ENCODE measurements around the gene PDE10A. TPM values are rescaled to one million over a fixed set of nuclear protein-coding genes. Genes with fewer than 3 reads are reported as not detected.

The PDE10A gene
- total and polyA plus RNA-seq, 2 of the 4 experiments (the other 2 are of a cell fraction) = 3.4 to 12.4 TPM

- BruUV-seq (replicated peaks) = no TSS peak
- no CpG with 5 or more reads among the region's 11 CpGs for WGBS, 2 experiments (ENCODE audit: extremely low coverage in 2 of 2, insufficient read length in 1 of 2)
- H3K36me3 ChIP-seq (ENCODE audit: control insufficient read depth, insufficient read depth, low read length) = no peaks in the 10 kb centered on the region
- dilution Hi-C loops (cut with HindIII; ENCODE audit: low sequenced_read_pairs, unreplicated experiment) = no loop called here
- POLR2A ChIA-PET (ENCODE audit: unreplicated experiment) = no interaction called here
- H2BK20ac ChIP-seq (ENCODE audit: low read depth, low read length) = peak overlapping the region; percentile 56; the same call in 1 of the 2 replicates
- peak overlapping the region; percentile 3 for H2AFZ ChIP-seq (replicated peaks; ENCODE audit: low read length, poor library complexity)
- in situ Hi-C loops (cut with MboI; ENCODE audit: low sequenced_read_pairs) = no loop called here
- H2BK120ac ChIP-seq (ENCODE audit: low read depth, low read length) = peak overlapping the region; percentile 67
- peak overlapping the region; percentile 65; the same call in 1 of the 2 replicates for H2AK5ac ChIP-seq (ENCODE audit: low read depth, low read length)
- ATAC-seq (ENCODE audit: low read depth) (peak; percentile 4; the same call in 1 of the 2 replicates), DNase-seq (no peak)
- no peak overlapping the region for H3K27ac ChIP-seq (ENCODE audit: insufficient read depth, low read length)
- peak overlapping the region; percentile 43; the same call in 1 of the 2 replicates for H3K14ac ChIP-seq (replicated peaks; ENCODE audit: low read depth, low read length)
- peaks cover 23% of the 10 kb centered on the region for H3K9me1 ChIP-seq (ENCODE audit: insufficient read depth, low read length)
- no peak overlapping the region for H4K5ac ChIP-seq (ENCODE audit: low read depth, low read length)
- H3K18ac ChIP-seq (ENCODE audit: low read depth, low read length) = peak overlapping the region; percentile 10; the same call in 1 of the 2 replicates
- no peaks in the 10 kb centered on the region for H3K9me3 ChIP-seq (ENCODE audit: control insufficient read depth, insufficient read depth, low read length)
- peak overlapping the region; percentile 95 for H2BK5ac ChIP-seq (ENCODE audit: low read depth, low read length, poor library complexity, severe bottlenecking)
- intact Hi-C loops (cut with micrococcal nuclease) = no loop called here
- TF ChIP-seq CHD1 (IDR thresholded peaks at IDR 0.05; ENCODE audit: low read depth, low read length) (no peak), USF2 (IDR thresholded peaks at IDR 0.05; ENCODE audit: low read depth, low read length) (no peak), CTCF (conservative IDR thresholded peaks at IDR 0.05; ENCODE audit: low read depth, low read length) (no peak), RCOR1 (IDR thresholded peaks at IDR 0.05; ENCODE audit: insufficient replicate concordance, low read length) (no peak), NFE2L2 (IDR thresholded peaks at IDR 0.05; ENCODE audit: low read depth, low read length) (no peak), MAFK (IDR thresholded peaks at IDR 0.05; ENCODE audit: low read depth, low read length) (no peak), FOS (IDR thresholded peaks at IDR 0.05; ENCODE audit: low read depth, low read length) (no peak), SMC3 (IDR thresholded peaks at IDR 0.05; ENCODE audit: low read depth, low read length) (no peak), BHLHE40 (IDR thresholded peaks at IDR 0.05; ENCODE audit: low read depth, low read length) (no peak)
- TF ChIP-seq, protein P1, sequence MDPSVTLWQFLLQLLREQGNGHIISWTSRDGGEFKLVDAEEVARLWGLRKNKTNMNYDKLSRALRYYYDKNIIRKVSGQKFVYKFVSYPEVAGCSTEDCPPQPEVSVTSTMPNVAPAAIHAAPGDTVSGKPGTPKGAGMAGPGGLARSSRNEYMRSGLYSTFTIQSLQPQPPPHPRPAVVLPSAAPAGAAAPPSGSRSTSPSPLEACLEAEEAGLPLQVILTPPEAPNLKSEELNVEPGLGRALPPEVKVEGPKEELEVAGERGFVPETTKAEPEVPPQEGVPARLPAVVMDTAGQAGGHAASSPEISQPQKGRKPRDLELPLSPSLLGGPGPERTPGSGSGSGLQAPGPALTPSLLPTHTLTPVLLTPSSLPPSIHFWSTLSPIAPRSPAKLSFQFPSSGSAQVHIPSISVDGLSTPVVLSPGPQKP (IDR thresholded peaks at IDR 0.05; ENCODE audit: borderline replicate concordance, low read depth, low read length) = no peak
- peak overlapping the region; percentile 1; the same call in 1 of the 2 replicates for H4K91ac ChIP-seq (ENCODE audit: insufficient read depth, low read depth, low read length)
- no peak overlapping the region for H3K4me2 ChIP-seq (ENCODE audit: low read depth, low read length)
- peaks cover 3% of the 10 kb centered on the region; the same call in 1 of the 2 replicates for H4K20me1 ChIP-seq (ENCODE audit: insufficient read depth, low read length)
- H3K79me1 ChIP-seq (ENCODE audit: low read depth in 1 of 2, low read length in 2 of 2) = no peaks in the 10 kb centered on the region
- H3K56ac ChIP-seq (ENCODE audit: extremely low read depth, insufficient read depth, low read length) = no peak overlapping the region
- H3K23ac ChIP-seq (ENCODE audit: low read depth, low read length) = no peak overlapping the region
- CTCF ChIA-PET = no interaction called here
- H3K9ac ChIP-seq (ENCODE audit: low read depth, low read length) = no peak overlapping the region
- peak overlapping the region; percentile 67 for H3K4ac ChIP-seq (ENCODE audit: low read depth, low read length)
- peak overlapping the region; percentile 11 to 20; a peak in 3 of 4 replicates for H4K8ac ChIP-seq (ENCODE audit: low read depth in 2 of 2, low read length in 2 of 2)
- peak overlapping the region; percentile 30; the same call in 2 of the 3 replicates for H2BK15ac ChIP-seq (ENCODE audit: low read depth, low read length)
- H2AK9ac ChIP-seq (replicated peaks; ENCODE audit: low read depth, low read length, poor library complexity) = no peak overlapping the region
- no peaks in the 10 kb centered on the region for H3K27me3 ChIP-seq (ENCODE audit: control insufficient read depth, insufficient read depth, low read length)
- H3K4me1 ChIP-seq (ENCODE audit: control insufficient read depth, insufficient read depth, low read length) = peaks cover 21% of the 10 kb centered on the region
- H3K4me3 ChIP-seq (ENCODE audit: insufficient read depth, low read depth, low read length) = no peak overlapping the region
Observed at GRCh38 chr6:165692106-165692653, 29.1 kb upstream of the PDE10A start.
